ENCODE measurements around the gene WDR27.
"Not testable (repeated sequence)": the region's sequence is repeated elsewhere in the genome, so short reads cannot be mapped to it uniquely, and the experiment has no call there.

WDR27 gene

DNA sequence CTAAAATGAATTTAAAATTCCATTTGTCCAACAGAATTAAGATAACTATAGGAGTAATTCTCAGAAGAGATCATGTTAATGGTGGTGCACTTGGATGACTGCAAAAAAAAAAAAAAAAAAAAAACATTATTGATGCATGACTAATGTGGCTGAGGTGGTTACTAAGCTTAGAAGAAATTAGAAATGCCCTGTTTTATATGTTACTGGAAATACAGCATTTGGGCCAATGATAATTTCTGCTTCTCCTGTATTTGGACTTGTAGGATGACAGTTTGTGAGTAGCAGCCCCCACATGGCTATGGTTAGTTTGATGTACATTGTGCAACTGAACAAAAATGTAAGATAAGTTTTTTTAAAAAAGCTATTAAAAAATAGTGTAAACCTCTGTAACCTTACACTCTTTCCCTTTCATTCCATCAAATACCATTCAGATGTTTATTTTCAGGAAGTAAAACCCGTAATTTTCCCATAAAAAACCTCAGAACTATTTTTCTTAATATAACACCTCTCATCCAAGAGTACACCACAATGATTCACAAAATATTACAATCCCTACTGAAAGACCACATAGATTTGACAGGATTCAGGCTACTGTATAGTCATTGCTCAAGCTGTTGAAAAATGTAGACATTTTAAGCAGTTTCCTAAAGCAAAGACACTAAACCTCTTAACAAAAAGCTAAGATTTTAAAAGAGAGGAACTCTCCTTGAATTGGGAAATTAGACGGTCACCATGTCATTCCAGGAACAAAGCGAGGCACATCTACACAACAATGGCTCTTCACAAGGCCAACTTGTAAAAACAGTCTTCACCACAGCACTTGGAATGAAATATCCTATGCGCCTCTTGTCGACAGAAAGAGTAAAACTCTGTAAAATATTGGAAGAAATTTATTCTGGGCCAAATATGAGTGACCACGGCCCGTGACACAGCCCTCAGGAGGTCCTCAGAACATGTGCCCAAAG, 83.0 kb downstream of the WDR27 start:
- DNase-seq = peak; percentile 61
- H3K36me3 ChIP-seq (ENCODE audit: control insufficient read depth in 1 of 2, insufficient read depth in 2 of 2, low read depth in 1 of 2, low read length in 2 of 2) = peaks cover 3 to 4% of the 10 kb centered on the region in 2 experiments
- H3K4me1 ChIP-seq (ENCODE audit: control insufficient read depth, insufficient read depth, low read depth, low read length) = peaks cover 5% of the 10 kb centered on the region
- peak overlapping the region; percentile 70 for H3K27ac ChIP-seq (ENCODE audit: low read length, poor library complexity, severe bottlenecking)
- H3K79me1 ChIP-seq (replicated peaks; ENCODE audit: low read length, poor library complexity, severe bottlenecking) = peaks cover 6% of the 10 kb centered on the region
- no peak overlapping the region for H3K14ac ChIP-seq (ENCODE audit: low read length in 2 of 2)
- H3K18ac ChIP-seq (ENCODE audit: low read depth in 1 of 2, low read length in 2 of 2) = peak overlapping the region in 1 of 2 experiments; percentile 41
- no peak overlapping the region for H3K4ac ChIP-seq (ENCODE audit: low read depth in 1 of 2, low read length in 2 of 2)
- H2BK5ac ChIP-seq (ENCODE audit: low read depth, low read length, poor library complexity, severe bottlenecking) = no peak overlapping the region
- H3K23ac ChIP-seq (ENCODE audit: low read length in 2 of 2) = no peak overlapping the region
- H3K27me3 ChIP-seq (ENCODE audit: control insufficient read depth in 1 of 2, insufficient read depth in 1 of 2, low read length in 2 of 2) = no peaks in the 10 kb centered on the region
- peak overlapping the region; percentile 62 for H3K9ac ChIP-seq (ENCODE audit: low read length)
- no peak overlapping the region for H4K91ac ChIP-seq (ENCODE audit: low read length)
- WGBS = 63% methylated on average over 7 of the region's 7 CpGs
- H2AFZ ChIP-seq (ENCODE audit: low read depth, low read length) = no peak overlapping the region
- H3K4me2 ChIP-seq (ENCODE audit: low read length, poor library complexity, severe bottlenecking) = no peak overlapping the region
- H3K4me3 ChIP-seq (ENCODE audit: insufficient read depth in 1 of 2, low read depth in 1 of 2, low read length in 2 of 2) = no peak overlapping the region
- peak overlapping the region in 1 of 2 experiments; percentile 67 for H2BK12ac ChIP-seq (ENCODE audit: low read length in 2 of 2)
- no peak overlapping the region for H2BK15ac ChIP-seq (ENCODE audit: low read depth, poor library complexity, severe bottlenecking)
- H3K9me3 ChIP-seq (ENCODE audit: control insufficient read depth, low read length) = no peaks in the 10 kb centered on the region
- peak overlapping the region; percentile 7 for H2AK5ac ChIP-seq (ENCODE audit: low read length, severe bottlenecking)
- peak overlapping the region; percentile 57 for H2BK120ac ChIP-seq (ENCODE audit: low read depth, low read length)
- no peak overlapping the region for H4K8ac ChIP-seq (ENCODE audit: low read length)

DNA sequence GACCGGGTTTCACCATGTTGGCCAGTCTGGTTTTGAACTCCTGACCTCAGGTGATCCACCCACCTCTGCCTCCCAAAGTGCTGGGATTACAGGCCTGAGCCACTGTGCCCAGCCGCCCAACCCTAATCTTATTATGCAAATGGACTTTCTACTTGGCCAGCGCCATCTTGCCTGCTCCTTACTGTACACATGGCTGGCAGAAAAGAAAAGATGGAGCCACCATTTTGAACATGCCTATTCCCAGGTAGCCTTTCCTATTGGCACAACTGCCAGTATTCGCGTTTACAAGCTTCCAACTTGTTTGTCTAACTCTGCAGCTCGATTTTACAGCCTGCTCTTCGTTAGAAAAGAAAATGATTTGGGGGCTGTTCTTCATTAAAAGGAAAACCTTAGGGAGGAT, 84.3 kb downstream of the WDR27 start:
- DNase-seq = no peak

GRCh38 chr6:169608609-169609008, 93.2 kb downstream of the WDR27 start:
- not testable (repeated sequence) for H2BK120ac ChIP-seq (ENCODE audit: low read depth, low read length); H4K91ac ChIP-seq (ENCODE audit: low read length)
- 100% methylated on average over 2 of the region's 2 CpGs for WGBS

More for the DNA sequence above, 84.3 kb downstream of the WDR27 start:
- Histone ChIP-seq H3K36me3 (ENCODE audit: control insufficient read depth in 1 of 2, insufficient read depth in 2 of 2, low read depth in 1 of 2, low read length in 2 of 2) (peaks cover 2 to 5% of the 10 kb centered on the region in 2 experiments), H3K18ac (ENCODE audit: low read depth in 1 of 2, low read length in 2 of 2) (no peak overlapping the region), H4K91ac (ENCODE audit: low read length) (no peak overlapping the region), H2AFZ (ENCODE audit: low read depth, low read length) (no peak overlapping the region), H2BK120ac (ENCODE audit: low read depth, low read length) (no peak overlapping the region), H3K9me3 (ENCODE audit: control insufficient read depth, low read length) (no peaks in the 10 kb centered on the region), H2AK5ac (ENCODE audit: low read length, severe bottlenecking) (no peak overlapping the region), H2BK15ac (ENCODE audit: low read depth, poor library complexity, severe bottlenecking) (no peak overlapping the region), H3K4ac (ENCODE audit: low read depth in 1 of 2, low read length in 2 of 2) (no peak overlapping the region), H3K4me1 (ENCODE audit: control insufficient read depth, insufficient read depth, low read depth, low read length) (peaks cover 5% of the 10 kb centered on the region), H3K79me1 (replicated peaks; ENCODE audit: low read length, poor library complexity, severe bottlenecking) (peaks cover 6% of the 10 kb centered on the region), H3K23ac (ENCODE audit: low read length in 2 of 2) (no peak overlapping the region), H2BK5ac (ENCODE audit: low read depth, low read length, poor library complexity, severe bottlenecking) (no peak overlapping the region), H3K27me3 (ENCODE audit: control insufficient read depth in 1 of 2, insufficient read depth in 1 of 2, low read length in 2 of 2) (no peaks in the 10 kb centered on the region), H3K14ac (ENCODE audit: low read length in 2 of 2) (no peak overlapping the region), H3K9ac (ENCODE audit: low read length) (no peak overlapping the region), H4K8ac (ENCODE audit: low read length) (no peak overlapping the region), H2BK12ac (ENCODE audit: low read length in 2 of 2) (no peak overlapping the region), H3K27ac (ENCODE audit: low read length, poor library complexity, severe bottlenecking) (no peak overlapping the region), H3K4me3 (ENCODE audit: insufficient read depth in 1 of 2, low read depth in 1 of 2, low read length in 2 of 2) (no peak overlapping the region), H3K4me2 (ENCODE audit: low read length, poor library complexity, severe bottlenecking) (no peak overlapping the region)
- WGBS = 98% methylated on average over 7 of the region's 7 CpGs

DNA sequence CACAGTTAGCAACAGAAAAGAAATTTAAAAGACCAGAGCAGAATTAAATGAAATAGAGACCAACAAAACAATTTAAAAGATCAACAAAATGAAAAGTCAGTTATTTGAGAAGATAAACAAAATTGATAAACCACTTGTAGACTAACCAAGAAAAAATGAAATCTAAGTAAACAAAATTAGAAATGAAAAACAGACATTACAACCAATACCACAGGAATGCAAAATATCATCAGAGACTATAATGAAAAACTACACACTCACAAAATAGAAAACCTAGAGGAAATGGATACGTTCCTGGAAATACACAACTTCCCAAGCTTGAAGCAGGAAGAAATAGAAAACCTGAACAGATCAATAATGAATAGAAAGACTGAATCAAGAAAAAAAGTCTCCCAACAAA, 97.8 kb downstream of the WDR27 start:
- H4K8ac ChIP-seq (ENCODE audit: low read length) = no peak overlapping the region
- H4K91ac ChIP-seq (ENCODE audit: low read length) = no peak overlapping the region
- no peak overlapping the region for H3K4me2 ChIP-seq (ENCODE audit: low read length, poor library complexity, severe bottlenecking)
- H3K27me3 ChIP-seq (ENCODE audit: control insufficient read depth in 1 of 2, insufficient read depth in 1 of 2, low read length in 2 of 2) = no peaks in the 10 kb centered on the region
- H3K27ac ChIP-seq (ENCODE audit: low read length, poor library complexity, severe bottlenecking) = no peak overlapping the region
- 17% methylated on average over 1 of the region's 1 CpG for WGBS
- peaks cover 2% of the 10 kb centered on the region for H3K79me1 ChIP-seq (replicated peaks; ENCODE audit: low read length, poor library complexity, severe bottlenecking)
- H3K9me3 ChIP-seq (ENCODE audit: control insufficient read depth, low read length) = peaks cover 5% of the 10 kb centered on the region
- H2BK5ac ChIP-seq (ENCODE audit: low read depth, low read length, poor library complexity, severe bottlenecking) = no peak overlapping the region
- no peak overlapping the region for H2BK12ac ChIP-seq (ENCODE audit: low read length in 2 of 2)
- peak; percentile 22 for DNase-seq
- peaks cover 0 to 10% of the 10 kb centered on the region in 2 experiments for H3K36me3 ChIP-seq (ENCODE audit: control insufficient read depth in 1 of 2, insufficient read depth in 2 of 2, low read depth in 1 of 2, low read length in 2 of 2)
- no peak overlapping the region for H2AFZ ChIP-seq (ENCODE audit: low read depth, low read length)
- H3K4me3 ChIP-seq (ENCODE audit: insufficient read depth in 1 of 2, low read depth in 1 of 2, low read length in 2 of 2) = no peak overlapping the region
- H3K4me1 ChIP-seq (ENCODE audit: control insufficient read depth, insufficient read depth, low read depth, low read length) = peaks cover 1% of the 10 kb centered on the region
- no peak overlapping the region for H3K9ac ChIP-seq (ENCODE audit: low read length)
- no peak overlapping the region for H2BK15ac ChIP-seq (ENCODE audit: low read depth, poor library complexity, severe bottlenecking)
- H3K23ac ChIP-seq (ENCODE audit: low read length in 2 of 2) = no peak overlapping the region
- H3K4ac ChIP-seq (ENCODE audit: low read depth in 1 of 2, low read length in 2 of 2) = no peak overlapping the region
- no peak overlapping the region for H2AK5ac ChIP-seq (ENCODE audit: low read length, severe bottlenecking)
- no peak overlapping the region for H3K18ac ChIP-seq (ENCODE audit: low read depth in 1 of 2, low read length in 2 of 2)
- H3K14ac ChIP-seq (ENCODE audit: low read length in 2 of 2) = no peak overlapping the region
- no peak overlapping the region for H2BK120ac ChIP-seq (ENCODE audit: low read depth, low read length)

More at GRCh38 chr6:169608609-169609008, 93.2 kb downstream of the WDR27 start:
- not testable (repeated sequence) for H3K9ac ChIP-seq (ENCODE audit: low read length); H3K36me3 ChIP-seq (ENCODE audit: control insufficient read depth in 1 of 2, insufficient read depth in 2 of 2, low read depth in 1 of 2, low read length in 2 of 2); H2BK12ac ChIP-seq (ENCODE audit: low read length in 2 of 2); H3K27me3 ChIP-seq (ENCODE audit: control insufficient read depth in 1 of 2, insufficient read depth in 1 of 2, low read length in 2 of 2); H3K23ac ChIP-seq (ENCODE audit: low read length in 2 of 2); H2BK15ac ChIP-seq (ENCODE audit: low read depth, poor library complexity, severe bottlenecking); H3K4me1 ChIP-seq (ENCODE audit: control insufficient read depth, insufficient read depth, low read depth, low read length); H4K8ac ChIP-seq (ENCODE audit: low read length); H2AK5ac ChIP-seq (ENCODE audit: low read length, severe bottlenecking); H2AFZ ChIP-seq (ENCODE audit: low read depth, low read length); H3K27ac ChIP-seq (ENCODE audit: low read length, poor library complexity, severe bottlenecking); H3K4ac ChIP-seq (ENCODE audit: low read depth in 1 of 2, low read length in 2 of 2); H3K79me1 ChIP-seq (replicated peaks; ENCODE audit: low read length, poor library complexity, severe bottlenecking); H3K9me3 ChIP-seq (ENCODE audit: control insufficient read depth, low read length); H3K4me3 ChIP-seq (ENCODE audit: insufficient read depth in 1 of 2, low read depth in 1 of 2, low read length in 2 of 2); H3K4me2 ChIP-seq (ENCODE audit: low read length, poor library complexity, severe bottlenecking); H3K18ac ChIP-seq (ENCODE audit: low read depth in 1 of 2, low read length in 2 of 2); DNase-seq; H3K14ac ChIP-seq (ENCODE audit: low read length in 2 of 2); H2BK5ac ChIP-seq (ENCODE audit: low read depth, low read length, poor library complexity, severe bottlenecking)
